Fibroblast of lung (primary cell): Measurements from ENCODE around the gene IFNL1. TPM values are rescaled to one million over a fixed set of nuclear protein-coding genes. Genes with fewer than 3 reads are reported as not detected.

Experiments
- DNase-seq, 2 donors: peaks; one replicate each; pipeline versions ENCODE4 v3.0.0 to v3.0.0-alpha.2; 2010; ENCODE audit warnings: low read depth in 2 of 2
- H2AFZ ChIP-seq: 2 replicates; pipeline ENCODE4 v1.5.1; 2012; ENCODE audit warnings: low read length, control low read depth, inconsistent platforms
- H3K27ac ChIP-seq: 2 replicates; pipeline ENCODE4 v1.5.1; 2011; ENCODE audit warnings: low read length, control low read depth; ENCODE audit not compliant: insufficient read depth
- H3K27me3 ChIP-seq: 2 replicates; pipeline ENCODE4 v1.5.1; 2011; ENCODE audit warnings: mild to moderate bottlenecking, low read length; ENCODE audit not compliant: control insufficient read depth, insufficient read depth
- H3K36me3 ChIP-seq: 2 replicates; pipeline ENCODE4 v1.5.1; 2011; ENCODE audit warnings: low read length; ENCODE audit not compliant: control insufficient read depth, insufficient read depth
- H3K4me1 ChIP-seq: 2 replicates; pipeline ENCODE4 v1.5.1; 2011; ENCODE audit warnings: low read length; ENCODE audit not compliant: control insufficient read depth, insufficient read depth; ENCODE audit errors: extremely low read depth
- H3K4me2 ChIP-seq: 2 replicates; pipeline ENCODE4 v1.5.1; 2011; ENCODE audit warnings: low read length, control low read depth; ENCODE audit not compliant: insufficient read depth; ENCODE audit errors: extremely low read depth
- H3K4me3 ChIP-seq, 4 experiments: fragments of 200-600 bp in 1 of 4; sonication (generic) in 1 of 4; replicated peaks in 1 of 4; 2 replicates each; pipeline ENCODE4 v1.5.1; 2011 to 2016; ENCODE audit warnings: low read length in 4 of 4, low read depth in 3 of 4, mild to moderate bottlenecking in 3 of 4, control low read depth in 2 of 4, inconsistent platforms in 1 of 4, mixed read lengths in 1 of 4; ENCODE audit not compliant: insufficient read depth in 1 of 4; ENCODE audit errors: control extremely low read depth in 1 of 4
- H3K79me2 ChIP-seq: 2 replicates; pipeline ENCODE4 v1.5.1; 2012; ENCODE audit warnings: mild to moderate bottlenecking, low read length, inconsistent platforms; ENCODE audit not compliant: control insufficient read depth, insufficient read depth
- H3K9ac ChIP-seq: 2 replicates; pipeline ENCODE4 v1.5.1; 2011; ENCODE audit warnings: mild to moderate bottlenecking, low read length, control low read depth; ENCODE audit not compliant: insufficient read depth
- H3K9me3 ChIP-seq: 2 replicates; pipeline ENCODE4 v1.5.1; 2012; ENCODE audit warnings: low read depth, low read length; ENCODE audit not compliant: control insufficient read depth, insufficient read depth
- H4K20me1 ChIP-seq: 2 replicates; pipeline ENCODE4 v1.5.1; 2011; ENCODE audit warnings: low read length; ENCODE audit not compliant: control insufficient read depth, insufficient read depth; ENCODE audit errors: extremely low read depth
- EZH2 ChIP-seq: IDR thresholded peaks from 2 replicates; pipeline ENCODE4 v1.5.1; 2012; ENCODE audit warnings: low read length, control low read depth, mild to moderate bottlenecking; ENCODE audit errors: missing control alignments
- polyA plus RNA-seq, 2 donors: library from polyadenylated mRNA; depleted of rRNA in 1 of 2; stranded (reverse) in 1 of 2; unstranded in 1 of 2; fragments of >200 nt; gene quantifications; 2 replicates each; pipeline ENCODE4 v1.2.1, GENCODE V29; 2011 to 2012; ENCODE audit warnings: missing spikeins in 1 of 2
- total RNA-seq: library from RNA; depleted of rRNA; stranded (reverse); fragments of >200 nt; gene quantifications from 2 replicates; pipeline ENCODE4 v1.2.1, GENCODE V29; 2014
- TF ChIP-seq, protein P1 (sequence below), 2 donors: IDR thresholded peaks in 1 of 2; conservative IDR thresholded peaks in 1 of 2; 1 replicate in 1 of 2; 2 replicates in 1 of 2; pipeline ENCODE4 v1.5.1; 2011 to 2012; ENCODE audit warnings: low read length in 2 of 2, control low read depth in 1 of 2, inconsistent platforms in 1 of 2, low read depth in 1 of 2, mild to moderate bottlenecking in 1 of 2

IFNL1 gene
- total and polyA plus RNA-seq, 2 donors (not counting 1 experiment from before 2014, with no cell fraction given), result not detected

DNA sequence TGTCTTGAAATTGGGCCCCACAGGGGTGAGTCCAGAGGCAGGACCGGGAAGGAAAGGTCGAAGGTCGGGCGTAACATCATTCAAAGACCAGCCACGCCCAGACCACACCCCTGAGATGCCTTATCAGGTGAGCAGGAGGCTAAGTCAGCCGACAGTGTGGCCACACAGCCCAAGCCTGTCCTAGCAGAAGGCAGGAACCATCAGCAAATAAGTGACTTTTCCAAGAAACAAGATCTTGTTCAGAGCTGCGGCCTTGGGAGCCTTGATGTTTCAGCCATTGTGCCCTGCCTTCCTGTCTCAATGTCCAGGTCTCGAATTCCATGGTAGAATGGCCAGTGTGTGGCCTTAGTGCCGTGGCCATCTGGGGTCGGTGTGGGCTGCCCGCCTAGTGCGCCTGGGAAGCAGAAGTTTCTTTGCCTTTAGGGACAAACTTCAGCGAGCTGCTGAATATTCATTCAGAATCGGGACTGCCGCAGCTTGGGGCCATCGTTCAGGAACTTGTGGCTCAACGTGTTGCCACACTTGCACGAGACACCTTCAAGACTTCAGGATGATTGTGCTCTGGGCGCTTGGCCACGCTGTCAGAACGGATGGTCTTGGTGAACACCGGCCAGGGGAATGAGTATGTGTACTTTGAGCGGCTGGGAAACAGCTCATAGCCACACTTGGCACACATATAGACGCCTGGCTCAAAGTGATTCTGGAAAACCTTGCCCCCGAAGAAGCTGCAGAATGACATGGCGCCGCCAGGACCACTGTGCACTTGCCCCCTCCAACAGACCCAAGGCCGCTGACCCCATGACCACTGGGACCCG, 41.5 kb upstream of the IFNL1 start:
- TF ChIP-seq EZH2, result no peak
- TF ChIP-seq, protein P1, sequence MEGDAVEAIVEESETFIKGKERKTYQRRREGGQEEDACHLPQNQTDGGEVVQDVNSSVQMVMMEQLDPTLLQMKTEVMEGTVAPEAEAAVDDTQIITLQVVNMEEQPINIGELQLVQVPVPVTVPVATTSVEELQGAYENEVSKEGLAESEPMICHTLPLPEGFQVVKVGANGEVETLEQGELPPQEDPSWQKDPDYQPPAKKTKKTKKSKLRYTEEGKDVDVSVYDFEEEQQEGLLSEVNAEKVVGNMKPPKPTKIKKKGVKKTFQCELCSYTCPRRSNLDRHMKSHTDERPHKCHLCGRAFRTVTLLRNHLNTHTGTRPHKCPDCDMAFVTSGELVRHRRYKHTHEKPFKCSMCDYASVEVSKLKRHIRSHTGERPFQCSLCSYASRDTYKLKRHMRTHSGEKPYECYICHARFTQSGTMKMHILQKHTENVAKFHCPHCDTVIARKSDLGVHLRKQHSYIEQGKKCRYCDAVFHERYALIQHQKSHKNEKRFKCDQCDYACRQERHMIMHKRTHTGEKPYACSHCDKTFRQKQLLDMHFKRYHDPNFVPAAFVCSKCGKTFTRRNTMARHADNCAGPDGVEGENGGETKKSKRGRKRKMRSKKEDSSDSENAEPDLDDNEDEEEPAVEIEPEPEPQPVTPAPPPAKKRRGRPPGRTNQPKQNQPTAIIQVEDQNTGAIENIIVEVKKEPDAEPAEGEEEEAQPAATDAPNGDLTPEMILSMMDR (conservative IDR thresholded peaks at IDR 0.05 in 1 of 2, IDR thresholded peaks at IDR 0.05 in 1 of 2; ENCODE audit: low read depth in 1 of 2, low read length in 2 of 2), result no peak
- H3K79me2 ChIP-seq, result no peaks in the 10 kb centered on the region
- no peak for DNase-seq
- no peaks in the 10 kb centered on the region for H4K20me1 ChIP-seq
- no peaks in the 10 kb centered on the region for H3K4me1 ChIP-seq
- H3K36me3 ChIP-seq, result no peaks in the 10 kb centered on the region
- no peaks in the 10 kb centered on the region for H3K9me3 ChIP-seq
- no peak overlapping the region for H3K9ac ChIP-seq
- H3K27me3 ChIP-seq, result peaks cover 7% of the 10 kb centered on the region
- no peak overlapping the region for H3K4me3 ChIP-seq
- no peak overlapping the region for H2AFZ ChIP-seq
- H3K27ac ChIP-seq, result no peak overlapping the region
- H3K4me2 ChIP-seq, result no peak overlapping the region

DNA sequence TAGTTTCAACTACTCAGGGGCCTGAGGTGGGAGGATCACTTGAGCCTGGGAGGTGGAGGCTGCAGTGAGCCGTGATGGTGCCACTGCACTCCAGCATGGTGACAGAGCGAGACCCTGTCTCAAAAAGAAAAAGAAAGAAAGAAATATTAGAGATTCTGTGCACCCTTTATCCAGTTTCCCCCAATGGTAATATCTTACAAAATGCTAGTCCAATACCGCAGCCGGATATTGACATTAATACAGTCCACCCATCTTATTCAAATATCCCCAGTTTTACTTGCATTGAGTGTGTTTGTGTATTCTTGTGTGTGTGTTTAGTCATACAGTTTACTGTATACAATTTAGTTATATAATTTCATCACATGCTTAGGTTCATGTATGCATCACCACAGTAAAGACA, 39.0 kb upstream of the IFNL1 start:
- no peak for TF ChIP-seq EZH2
- Histone ChIP-seq H3K79me2 (no peaks in the 10 kb centered on the region), H3K27ac (no peak overlapping the region)

DNA sequence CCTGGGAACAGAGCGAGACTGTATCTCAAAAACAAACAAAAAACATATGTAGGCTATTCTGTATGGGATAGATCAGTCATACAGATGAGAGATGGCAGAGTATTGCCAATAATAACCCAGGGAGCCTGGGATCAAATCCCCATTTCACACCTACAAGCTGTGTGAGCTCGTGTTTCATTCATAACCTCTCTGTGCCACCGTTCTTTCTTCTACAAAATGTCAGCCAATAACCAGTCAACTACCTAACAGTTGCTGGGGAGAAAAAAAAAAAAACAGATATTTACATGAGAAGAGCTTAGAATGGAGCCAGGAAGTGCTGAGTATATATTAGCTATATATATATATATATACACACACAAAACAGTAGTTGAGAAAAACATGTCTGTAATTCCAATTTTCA, 34.5 kb upstream of the IFNL1 start:
- no peaks in the 10 kb centered on the region for H3K4me1 ChIP-seq
- no peak overlapping the region for H3K9ac ChIP-seq
- H3K27me3 ChIP-seq, result peaks cover 34% of the 10 kb centered on the region
- TF ChIP-seq, protein P1 (conservative IDR thresholded peaks at IDR 0.05 in 1 of 2, IDR thresholded peaks at IDR 0.05 in 1 of 2; ENCODE audit: low read depth in 1 of 2, low read length in 2 of 2), result no peak
- TF ChIP-seq EZH2, result no peak
- DNase-seq, result no peak
- H3K4me3 ChIP-seq, result no peak overlapping the region
- no peaks in the 10 kb centered on the region for H4K20me1 ChIP-seq
- no peak overlapping the region for H2AFZ ChIP-seq
- no peaks in the 10 kb centered on the region for H3K36me3 ChIP-seq
- no peak overlapping the region for H3K4me2 ChIP-seq
- no peaks in the 10 kb centered on the region for H3K79me2 ChIP-seq
- H3K27ac ChIP-seq, result no peak overlapping the region
- no peaks in the 10 kb centered on the region for H3K9me3 ChIP-seq

More for the DNA sequence above, 39.0 kb upstream of the IFNL1 start:
- no peak overlapping the region for H2AFZ ChIP-seq
- no peak overlapping the region for H3K4me3 ChIP-seq
- peaks cover 8% of the 10 kb centered on the region for H3K27me3 ChIP-seq
- no peaks in the 10 kb centered on the region for H3K4me1 ChIP-seq
- no peaks in the 10 kb centered on the region for H3K9me3 ChIP-seq
- no peaks in the 10 kb centered on the region for H4K20me1 ChIP-seq
- no peak for DNase-seq
- H3K36me3 ChIP-seq, result no peaks in the 10 kb centered on the region
- no peak overlapping the region for H3K9ac ChIP-seq
- no peak overlapping the region for H3K4me2 ChIP-seq
